Neural cell (in vitro differentiated cells): ENCODE measurements around the gene SLC12A7. TPM values are rescaled to one million over a fixed set of nuclear protein-coding genes. Genes with fewer than 3 reads are reported as not detected.

Experiments used
- H2AFZ ChIP-seq: fragments of 200-600, 300-800 bp; sonication (generic), shearing (Covaris generic); 2 replicates; pipeline ENCODE4 v1.6.0; 2014; ENCODE audit warnings: low read depth, mild to moderate bottlenecking, antibody characterized with exemption, low read length, moderate library complexity
- H3F3A ChIP-seq: fragments of 200-600 bp; shearing (Covaris generic); 2 replicates; pipeline ENCODE4 v1.6.1; 2016; ENCODE audit warnings: mild to moderate bottlenecking, moderate library complexity, mixed read lengths, antibody characterized with exemption, low read length; ENCODE audit not compliant: insufficient read depth, poor library complexity, severe bottlenecking
- H3K27ac ChIP-seq: fragments of 200-600, 300-800 bp; sonication (generic), shearing (Covaris generic); 2 replicates; pipeline ENCODE4 v1.5.1; 2014; ENCODE audit warnings: mild to moderate bottlenecking, low read length, moderate library complexity
- H3K27me3 ChIP-seq: fragments of 300-800, 200-600 bp; sonication (generic), shearing (Covaris generic); 2 replicates; pipeline ENCODE4 v1.6.0; 2014; ENCODE audit warnings: mild to moderate bottlenecking, low read depth, low read length, moderate library complexity; ENCODE audit not compliant: insufficient read depth
- H3K36me3 ChIP-seq: fragments of 300-800, 200-600 bp; sonication (generic), shearing (Covaris generic); 2 replicates; pipeline ENCODE4 v1.5.1; 2014; ENCODE audit warnings: mild to moderate bottlenecking, antibody characterized with exemption, low read length, moderate library complexity; ENCODE audit not compliant: insufficient read depth
- H3K4me2 ChIP-seq: fragments of 300-800, 200-600 bp; sonication (generic), shearing (Covaris generic); 2 replicates; pipeline ENCODE4 v1.6.0; 2014; ENCODE audit warnings: mild to moderate bottlenecking, low read length
- H3K4me3 ChIP-seq: fragments of 300-800, 200-600 bp; sonication (generic), shearing (Covaris generic); 2 replicates; pipeline ENCODE4 v1.5.1; 2014; ENCODE audit warnings: mild to moderate bottlenecking, low read length, moderate library complexity
- H3K79me2 ChIP-seq: fragments of 200-600 bp; shearing (Covaris generic); replicated peaks from 2 replicates; pipeline ENCODE4 v1.6.0; 2014; ENCODE audit warnings: mild to moderate bottlenecking, low read length, moderate library complexity; ENCODE audit not compliant: insufficient read depth
- H3K9ac ChIP-seq: fragments of 300-800, 200-600 bp; sonication (generic), shearing (Covaris generic); 2 replicates; pipeline ENCODE4 v1.6.1; 2016; ENCODE audit warnings: mild to moderate bottlenecking, low read length, mixed read lengths
- H3K9me2 ChIP-seq: fragments of 200-600 bp; shearing (Covaris generic); 2 replicates; pipeline ENCODE4 v1.6.1; 2016; ENCODE audit warnings: mild to moderate bottlenecking, low read length, mixed read lengths; ENCODE audit not compliant: insufficient read depth
- H3K9me3 ChIP-seq: fragments of 200-600, 300-800 bp; sonication (generic), shearing (Covaris generic); 2 replicates; pipeline ENCODE4 v1.6.1; 2016; ENCODE audit warnings: mild to moderate bottlenecking, mixed run types, low read length, moderate library complexity, mixed read lengths
- H4K20me1 ChIP-seq: fragments of 200-600 bp; shearing (Covaris generic); 2 replicates; pipeline ENCODE4 v1.6.1; 2016; ENCODE audit warnings: mild to moderate bottlenecking, mixed run types; ENCODE audit not compliant: insufficient read depth
- CTCF ChIP-seq: fragments of 450-650 bp; IDR thresholded peaks from 2 replicates; pipeline ENCODE4 v1.5.1; 2014; ENCODE audit warnings: antibody characterized with exemption, mild to moderate bottlenecking, moderate library complexity; ENCODE audit not compliant: poor library complexity, severe bottlenecking
- EP300 ChIP-seq: fragments of 450-650 bp; conservative IDR thresholded peaks from 2 replicates; pipeline ENCODE4 v1.6.1; 2014; ENCODE audit warnings: antibody characterized with exemption, mild to moderate bottlenecking, moderate library complexity; ENCODE audit not compliant: poor library complexity, severe bottlenecking
- EZH2 ChIP-seq: fragments of 200-600, 300-800 bp; shearing (Covaris generic), sonication (generic); IDR thresholded peaks from 2 replicates; pipeline ENCODE4 v1.6.1; 2014; ENCODE audit warnings: antibody characterized with exemption, low read length, borderline replicate concordance, mild to moderate bottlenecking; ENCODE audit not compliant: insufficient read depth, poor library complexity, severe bottlenecking
- MXI1 ChIP-seq: fragments of 450-650 bp; conservative IDR thresholded peaks from 2 replicates; pipeline ENCODE4 v1.6.1; 2014; ENCODE audit warnings: antibody characterized with exemption, mild to moderate bottlenecking; ENCODE audit not compliant: poor library complexity, severe bottlenecking
- POLR2AphosphoS5 ChIP-seq: IDR thresholded peaks from 2 replicates; pipeline ENCODE4 v1.6.1; 2012
- RAD21 ChIP-seq: fragments of 450-650 bp; conservative IDR thresholded peaks from 2 replicates; pipeline ENCODE4 v1.6.1; 2014; ENCODE audit warnings: antibody characterized with exemption, mild to moderate bottlenecking, moderate library complexity
- REST ChIP-seq: IDR thresholded peaks from 2 replicates; pipeline ENCODE4 v1.6.1; 2012; ENCODE audit warnings: borderline replicate concordance
- SMC3 ChIP-seq: fragments of 450-650 bp; conservative IDR thresholded peaks from 2 replicates; pipeline ENCODE4 v1.6.1; 2014; ENCODE audit warnings: antibody characterized with exemption, mild to moderate bottlenecking, moderate library complexity; ENCODE audit not compliant: poor library complexity
- TAF1 ChIP-seq: IDR thresholded peaks from 2 replicates; pipeline ENCODE4 v1.6.1; 2012; ENCODE audit warnings: low read depth
- polyA plus RNA-seq: library from polyadenylated mRNA; depleted of rRNA; stranded (reverse); fragments of >200 nt; gene quantifications from 2 replicates; pipeline ENCODE4 v1.2.3, GENCODE V29; 2014

The SLC12A7 gene
- polyA plus RNA-seq, 1 donor from 2014 or later, result 4.5 TPM

- Histone ChIP-seq H3K9me3 (no peaks in the 10 kb centered on the region), H3K27me3 (no peaks in the 10 kb centered on the region), H3K79me2 (no peaks in the 10 kb centered on the region), H3K4me3 (no peak overlapping the region), H3K9ac (no peak overlapping the region), H3K36me3 (no peaks in the 10 kb centered on the region), H3K4me2 (no peak overlapping the region), H3F3A (no peaks in the 10 kb centered on the region), H4K20me1 (no peaks in the 10 kb centered on the region), H3K27ac (no peak overlapping the region), H2AFZ (no peak overlapping the region), H3K9me2 (no peaks in the 10 kb centered on the region)
- TF ChIP-seq MXI1 (no peak), RAD21 (no peak), TAF1 (no peak), SMC3 (no peak), EP300 (no peak), REST (no peak), CTCF (no peak), EZH2 (no peak), POLR2AphosphoS5 (no peak)
These were observed 22.2 kb downstream of the SLC12A7 start for GRCh38 chr5:1089621-1090040.

- no peaks in the 10 kb centered on the region for H3K79me2 ChIP-seq
- H4K20me1 ChIP-seq, result no peaks in the 10 kb centered on the region
- H3K36me3 ChIP-seq, result no peaks in the 10 kb centered on the region
- H3K9me3 ChIP-seq, result no peaks in the 10 kb centered on the region
- no peak overlapping the region for H3K4me2 ChIP-seq
- H3K9me2 ChIP-seq, result no peaks in the 10 kb centered on the region
- H2AFZ ChIP-seq, result no peak overlapping the region
- H3K27ac ChIP-seq, result no peak overlapping the region
- H3K9ac ChIP-seq, result no peak overlapping the region
- H3K27me3 ChIP-seq, result no peaks in the 10 kb centered on the region
- no peaks in the 10 kb centered on the region for H3F3A ChIP-seq
- H3K4me3 ChIP-seq, result no peak overlapping the region
- TF ChIP-seq TAF1, result no peak
- TF ChIP-seq MXI1, result no peak
- TF ChIP-seq REST, result no peak
- TF ChIP-seq EP300, result no peak
- no peak for TF ChIP-seq POLR2AphosphoS5
- TF ChIP-seq RAD21, result no peak
- TF ChIP-seq CTCF, result no peak
- no peak for TF ChIP-seq EZH2
These were observed 22.7 kb downstream of the SLC12A7 start for GRCh38 chr5:1089146-1089545.
